GM23248 (cell line): ENCODE measurements around the gene SPOP.

Experiments used
- EZH2 ChIP-seq: fragments of 200-600 bp; sonication (generic); IDR thresholded peaks from 2 replicates; pipeline ENCODE4 v1.6.1; 2018; ENCODE audit warnings: antibody characterized with exemption, mild to moderate bottlenecking; ENCODE audit not compliant: insufficient read depth, poor library complexity, severe bottlenecking
- EZH2phosphoT487 ChIP-seq: fragments of 200-600 bp; sonication (generic); IDR thresholded peaks from 2 replicates; pipeline ENCODE4 v1.6.1; 2018; ENCODE audit warnings: antibody characterized with exemption, moderate library complexity, mild to moderate bottlenecking, low read depth; ENCODE audit not compliant: insufficient read depth

DNA sequence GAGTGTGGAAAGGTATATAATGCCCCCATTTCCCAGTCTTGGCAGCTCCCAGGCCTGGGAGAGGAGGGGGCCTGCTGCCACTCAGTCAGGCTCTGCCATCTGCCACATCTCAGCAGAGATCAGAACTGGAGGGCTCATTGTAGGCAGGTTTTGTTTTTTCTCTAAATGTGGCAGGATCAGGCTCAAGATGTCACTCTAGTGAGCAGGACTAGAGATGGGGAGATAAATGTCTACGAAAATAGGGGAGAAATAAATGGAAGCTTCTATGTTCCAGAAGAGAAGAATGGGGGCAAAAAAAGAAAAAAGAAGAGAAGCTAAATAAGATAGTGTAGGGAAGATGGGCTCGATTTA lies 88.3 kb downstream of the SPOP start:
- TF ChIP-seq EZH2, result no peak
- no peak for TF ChIP-seq EZH2phosphoT487
